Activated CD8-positive, alpha-beta memory T cell treated with anti-CD3 and anti-CD28 coated beads, Interleukin-2, amount 50 U/mL, for 4 hours (primary cell): ENCODE data around the gene TMEM143.

ENCODE experiments used
- DNase-seq: peaks from one replicate; pipeline ENCODE4 v3.0.0-alpha.2; 2020

TMEM143 gene

DNA sequence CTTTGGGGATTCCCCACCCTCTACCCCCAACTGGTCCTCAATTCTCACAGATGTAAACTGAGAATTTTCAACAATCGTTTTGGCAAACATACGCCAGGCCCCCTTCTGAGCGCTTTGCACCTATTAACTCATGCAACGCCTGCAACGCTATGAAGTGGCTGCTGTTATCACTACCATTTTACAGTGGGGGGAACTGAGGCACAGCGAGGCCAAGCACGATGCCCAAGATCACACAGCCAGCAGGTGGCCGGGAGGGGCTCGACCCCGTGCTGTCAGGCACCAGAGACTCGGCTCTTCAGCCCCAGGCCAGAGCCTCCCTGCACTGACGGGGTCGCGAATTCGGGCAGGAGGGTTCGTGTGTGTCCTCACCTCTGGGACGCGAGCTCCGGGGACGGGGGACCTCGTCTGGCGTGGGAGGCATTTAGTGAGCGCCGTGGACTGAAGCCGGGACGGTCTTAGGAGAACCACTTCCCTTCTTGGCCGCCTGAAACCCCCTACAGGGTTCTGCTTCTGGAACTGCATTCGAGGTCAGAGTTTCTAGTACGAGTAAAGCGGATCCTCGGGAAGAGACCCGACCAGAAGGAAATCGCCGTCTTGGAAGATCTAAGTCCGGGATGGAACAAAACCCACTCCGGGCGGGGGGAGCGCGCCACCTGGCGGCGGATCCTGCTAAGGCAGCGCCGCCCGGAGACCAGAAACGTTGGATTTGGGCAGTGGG lies 72.8 kb downstream of the TMEM143 start:
- peak; percentile 68 for DNase-seq

DNA sequence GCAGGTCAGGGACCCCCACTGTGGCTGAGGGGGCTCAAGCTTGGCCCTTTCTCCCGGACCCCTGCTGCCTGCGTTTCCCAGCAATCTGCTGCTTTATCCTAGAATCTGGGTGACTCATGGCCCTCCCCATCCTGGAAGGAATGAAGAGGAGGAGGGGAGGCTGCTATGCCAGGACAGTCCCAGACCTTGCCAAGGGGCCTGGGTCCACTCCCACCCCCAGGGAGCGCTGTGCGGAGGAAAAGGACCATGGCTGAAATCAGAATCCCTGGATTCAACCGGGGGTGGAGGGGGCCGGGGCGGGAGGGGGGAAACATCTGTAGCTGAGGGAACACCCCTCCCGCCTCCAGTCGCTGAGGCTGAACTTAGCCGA lies 73.4 kb downstream of the TMEM143 start:
- DNase-seq: no peak

DNA sequence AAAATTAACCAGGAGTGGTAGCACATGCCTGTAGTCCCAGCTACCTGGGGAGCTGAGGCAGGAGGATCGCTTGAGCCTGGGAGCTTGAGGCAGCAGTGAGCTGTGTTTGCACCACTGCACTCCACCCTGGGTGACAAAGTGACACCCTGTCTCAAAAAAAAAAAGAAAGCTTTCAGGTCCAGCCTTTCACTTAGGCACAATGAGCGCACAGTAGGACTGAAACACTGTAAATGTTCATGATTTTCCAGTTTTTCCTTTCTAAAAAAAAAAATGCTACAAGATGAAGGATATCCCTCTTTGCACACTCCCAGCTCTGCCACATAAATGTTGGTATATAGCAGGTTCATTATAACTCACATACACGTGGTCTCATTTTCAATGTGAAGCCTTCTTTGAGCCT lies 76.0 kb downstream of the TMEM143 start:
- no peak for DNase-seq

DNA sequence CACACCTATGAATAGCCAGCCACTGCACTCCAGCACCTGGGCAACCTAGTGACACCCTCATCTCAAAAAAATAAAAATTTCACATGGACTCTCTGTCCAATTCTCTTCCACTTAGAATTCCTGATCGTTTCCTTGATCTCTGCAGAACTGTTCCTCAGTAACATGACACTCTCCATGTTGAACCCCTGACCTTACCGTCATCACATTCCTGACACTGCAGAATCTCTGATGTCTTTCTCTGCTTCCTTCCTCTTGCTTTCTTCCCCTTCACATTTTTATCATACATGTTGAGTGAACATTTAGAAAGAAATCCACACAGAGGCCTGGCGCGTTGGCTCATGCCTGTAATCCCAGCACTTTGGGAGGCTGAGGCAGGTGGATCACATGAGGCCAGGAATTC lies 78.8 kb downstream of the TMEM143 start:
- DNase-seq: no peak

DNA sequence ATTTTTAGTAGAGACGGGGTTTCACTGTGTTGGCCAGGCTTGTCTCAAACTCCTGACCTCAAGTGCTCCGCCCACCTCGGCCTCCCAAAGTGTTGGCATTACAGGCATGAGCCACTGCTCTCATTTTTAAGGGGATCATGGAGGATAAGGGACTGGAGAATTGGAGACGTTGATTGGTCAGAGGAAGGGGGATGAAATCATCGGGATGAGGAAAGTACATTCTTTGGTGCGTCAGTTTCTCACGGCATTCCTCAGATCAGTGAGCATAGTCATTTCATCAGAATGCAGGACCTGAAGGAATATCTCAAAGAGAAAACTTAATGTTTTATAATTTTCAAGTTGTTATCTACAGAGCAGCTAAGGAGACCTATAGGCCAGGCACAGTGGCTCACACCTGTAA lies 79.8 kb downstream of the TMEM143 start:
- DNase-seq: no peak
